SK-N-SH treated with all-trans-retinoic acid at 6 μM for 48 hours (cell line): Measurements from ENCODE around the gene SPRR1A.

Experiments used
- ATAC-seq: fragments of 200-7000 bp; cut with Tn5 transposase; 3 replicates; pipeline ENCODE4 v1.9.1; 2020; ENCODE audit warnings: mild to moderate bottlenecking, moderate library complexity
- ARNTL ChIP-seq: fragments of 450-650 bp; formaldehyde crosslinking; IDR thresholded peaks from 2 replicates; pipeline ENCODE4 v1.5.0; 2020; ENCODE audit warnings: low read depth, mild to moderate bottlenecking, moderate library complexity, borderline replicate concordance
- BACH2 ChIP-seq: fragments of 250-450 bp; sonication (Bioruptor Pico); IDR thresholded peaks from 2 replicates; pipeline ENCODE4 v1.9.0; 2021; ENCODE audit warnings: mild to moderate bottlenecking, borderline replicate concordance
- CREB5 ChIP-seq: fragments of 250-450 bp; sonication (Bioruptor Pico); IDR thresholded peaks from 2 replicates; pipeline ENCODE4 v1.5.1; 2020; ENCODE audit warnings: low read depth, mild to moderate bottlenecking, moderate library complexity
- CSDC2 ChIP-seq: fragments of 250-450 bp; sonication (Bioruptor Pico); IDR thresholded peaks from 2 replicates; pipeline ENCODE4 v1.5.0; 2020; ENCODE audit warnings: mild to moderate bottlenecking, moderate library complexity
- GLIS3 ChIP-seq: fragments of 250-450 bp; sonication (Bioruptor Pico); IDR thresholded peaks from 2 replicates; pipeline ENCODE4 v1.5.0; 2020; ENCODE audit warnings: mild to moderate bottlenecking, moderate library complexity
- ISL1 ChIP-seq: fragments of 250-450 bp; sonication (Bioruptor Pico); IDR thresholded peaks from 2 replicates; pipeline ENCODE4 v2.1.2; 2022; ENCODE audit warnings: mild to moderate bottlenecking, moderate library complexity
- PPARA ChIP-seq: fragments of 250-450 bp; sonication (Bioruptor Pico); IDR thresholded peaks from 2 replicates; pipeline ENCODE4 v1.5.0; 2020; ENCODE audit warnings: mild to moderate bottlenecking, borderline replicate concordance
- RARB ChIP-seq: fragments of 250-450 bp; sonication (Bioruptor Pico); IDR thresholded peaks from 2 replicates; pipeline ENCODE4 v1.8.0; 2021; ENCODE audit warnings: mild to moderate bottlenecking, moderate library complexity
- TCF4 ChIP-seq: fragments of 250-450 bp; sonication (Bioruptor Pico); IDR thresholded peaks from 2 replicates; pipeline ENCODE4 v1.8.0; 2021; ENCODE audit warnings: mild to moderate bottlenecking, moderate library complexity, borderline replicate concordance
- TOX ChIP-seq: fragments of 250-450 bp; sonication (Bioruptor Pico); IDR thresholded peaks from 2 replicates; pipeline ENCODE4 v1.8.0; 2021; ENCODE audit warnings: mild to moderate bottlenecking, moderate library complexity, borderline replicate concordance
- TSHZ2 ChIP-seq: fragments of 250-450 bp; sonication (Bioruptor Pico); IDR thresholded peaks from 2 replicates; pipeline ENCODE4 v1.5.0; 2020; ENCODE audit warnings: mild to moderate bottlenecking, moderate library complexity
- ZC3H10 ChIP-seq: fragments of 250-450 bp; sonication (Bioruptor Pico); IDR thresholded peaks from 2 replicates; pipeline ENCODE4 v1.5.1; 2021; ENCODE audit warnings: mild to moderate bottlenecking, moderate library complexity
- ZFP3 ChIP-seq: fragments of 250-450 bp; sonication (Bioruptor Pico); IDR thresholded peaks from 2 replicates; pipeline ENCODE4 v1.5.0; 2020; ENCODE audit warnings: mild to moderate bottlenecking, moderate library complexity
- ZFP30 ChIP-seq: fragments of 450-650 bp; formaldehyde crosslinking; IDR thresholded peaks from 2 replicates; pipeline ENCODE4 v1.5.0; 2022; ENCODE audit warnings: mild to moderate bottlenecking, moderate library complexity
- ZNF565 ChIP-seq: fragments of 450-650 bp; formaldehyde crosslinking; conservative IDR thresholded peaks from 2 replicates; pipeline ENCODE4 v1.5.0; 2020; ENCODE audit warnings: low read depth, mild to moderate bottlenecking, moderate library complexity
- ZNF70 ChIP-seq: fragments of 450-650 bp; formaldehyde crosslinking; IDR thresholded peaks from 2 replicates; pipeline ENCODE4 v1.5.0; 2020; ENCODE audit warnings: mild to moderate bottlenecking, moderate library complexity
- ZNF8 ChIP-seq: fragments of 450-650 bp; formaldehyde crosslinking; IDR thresholded peaks from 2 replicates; pipeline ENCODE4 v1.5.0; 2020; ENCODE audit warnings: mild to moderate bottlenecking, moderate library complexity
- TF ChIP-seq, protein P1 (sequence below): fragments of 250-450 bp; sonication (Bioruptor Pico); IDR thresholded peaks from 2 replicates; pipeline ENCODE4 v1.8.0; 2021; ENCODE audit warnings: low read depth, mild to moderate bottlenecking, moderate library complexity, borderline replicate concordance
- TF ChIP-seq, protein P2 (sequence below): fragments of 250-450 bp; sonication (Bioruptor Pico); IDR thresholded peaks from 2 replicates; pipeline ENCODE4 v1.5.1; 2021; ENCODE audit warnings: mild to moderate bottlenecking, moderate library complexity

Gene SPRR1A

GRCh38 chr1:152972196-152972886, 11.5 kb upstream of the SPRR1A start:
- no peak for ATAC-seq
- TF ChIP-seq, protein P1, sequence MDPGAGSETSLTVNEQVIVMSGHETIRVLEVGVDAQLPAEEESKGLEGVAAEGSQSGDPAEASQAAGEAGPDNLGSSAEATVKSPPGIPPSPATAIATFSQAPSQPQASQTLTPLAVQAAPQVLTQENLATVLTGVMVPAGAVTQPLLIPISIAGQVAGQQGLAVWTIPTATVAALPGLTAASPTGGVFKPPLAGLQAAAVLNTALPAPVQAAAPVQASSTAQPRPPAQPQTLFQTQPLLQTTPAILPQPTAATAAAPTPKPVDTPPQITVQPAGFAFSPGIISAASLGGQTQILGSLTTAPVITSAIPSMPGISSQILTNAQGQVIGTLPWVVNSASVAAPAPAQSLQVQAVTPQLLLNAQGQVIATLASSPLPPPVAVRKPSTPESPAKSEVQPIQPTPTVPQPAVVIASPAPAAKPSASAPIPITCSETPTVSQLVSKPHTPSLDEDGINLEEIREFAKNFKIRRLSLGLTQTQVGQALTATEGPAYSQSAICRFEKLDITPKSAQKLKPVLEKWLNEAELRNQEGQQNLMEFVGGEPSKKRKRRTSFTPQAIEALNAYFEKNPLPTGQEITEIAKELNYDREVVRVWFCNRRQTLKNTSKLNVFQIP (CRISPR knock-in tag) = no peak
- TF ChIP-seq RARB (no peak), GLIS3 (CRISPR knock-in tag) (no peak), TCF4 (no peak), CSDC2 (CRISPR knock-in tag) (no peak), ISL1 (CRISPR knock-in tag) (no peak), ZNF70 (CRISPR knock-in tag) (no peak), TOX (CRISPR knock-in tag) (no peak), BACH2 (no peak), ZNF565 (no peak), ZC3H10 (CRISPR knock-in tag) (no peak)
- TF ChIP-seq, protein P2, sequence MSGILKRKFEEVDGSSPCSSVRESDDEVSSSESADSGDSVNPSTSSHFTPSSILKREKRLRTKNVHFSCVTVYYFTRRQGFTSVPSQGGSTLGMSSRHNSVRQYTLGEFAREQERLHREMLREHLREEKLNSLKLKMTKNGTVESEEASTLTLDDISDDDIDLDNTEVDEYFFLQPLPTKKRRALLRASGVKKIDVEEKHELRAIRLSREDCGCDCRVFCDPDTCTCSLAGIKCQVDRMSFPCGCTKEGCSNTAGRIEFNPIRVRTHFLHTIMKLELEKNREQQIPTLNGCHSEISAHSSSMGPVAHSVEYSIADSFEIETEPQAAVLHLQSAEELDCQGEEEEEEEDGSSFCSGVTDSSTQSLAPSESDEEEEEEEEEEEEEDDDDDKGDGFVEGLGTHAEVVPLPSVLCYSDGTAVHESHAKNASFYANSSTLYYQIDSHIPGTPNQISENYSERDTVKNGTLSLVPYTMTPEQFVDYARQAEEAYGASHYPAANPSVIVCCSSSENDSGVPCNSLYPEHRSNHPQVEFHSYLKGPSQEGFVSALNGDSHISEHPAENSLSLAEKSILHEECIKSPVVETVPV (CRISPR knock-in tag) = no peak

- no peak for TF ChIP-seq GLIS3 (CRISPR knock-in tag)
- TF ChIP-seq ARNTL (CRISPR knock-in tag) = no peak
- TF ChIP-seq, protein P1 (CRISPR knock-in tag) = no peak
- TF ChIP-seq ZC3H10 (CRISPR knock-in tag) = no peak
- no peak for TF ChIP-seq ZFP30
- TF ChIP-seq ZNF565 = no peak
- TF ChIP-seq CSDC2 (CRISPR knock-in tag) = no peak
- no peak for TF ChIP-seq TOX (CRISPR knock-in tag)
- no peak for TF ChIP-seq BACH2
- TF ChIP-seq PPARA (CRISPR knock-in tag) = no peak
- no peak for TF ChIP-seq TSHZ2
- no peak for TF ChIP-seq ZNF8 (CRISPR knock-in tag)
- no peak for TF ChIP-seq RARB
- TF ChIP-seq ZFP3 = no peak
- TF ChIP-seq, protein P2 (CRISPR knock-in tag) = no peak
- TF ChIP-seq CREB5 (CRISPR knock-in tag) = no peak
- TF ChIP-seq, all 23 proteins: peak for 0
Measured at GRCh38 chr1:152976688-152977087, 7.2 kb upstream of the SPRR1A start.

DNA sequence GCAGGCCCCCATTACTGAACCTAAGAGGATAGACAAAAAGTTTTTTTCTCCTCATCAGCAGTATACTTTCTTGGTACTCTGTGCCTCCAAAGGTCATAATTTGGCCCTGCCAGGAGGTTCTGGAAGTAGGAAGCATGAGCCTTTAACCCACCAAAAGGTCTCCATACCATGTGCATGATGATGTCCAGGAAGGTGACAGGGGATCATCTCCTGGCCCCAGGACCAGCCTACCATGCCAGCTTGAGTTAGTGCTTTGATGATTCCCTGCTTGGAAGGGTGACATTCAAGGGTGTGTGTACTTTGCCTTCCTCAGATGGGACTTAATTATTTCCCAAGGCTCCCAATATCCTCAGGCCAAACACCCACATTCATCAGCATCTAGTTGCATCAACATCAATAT, 6.3 kb upstream of the SPRR1A start:
- ATAC-seq = no peak
- TF ChIP-seq, protein P2 (CRISPR knock-in tag) = no peak
- TF ChIP-seq TOX (CRISPR knock-in tag) = no peak
- TF ChIP-seq ISL1 (CRISPR knock-in tag) = no peak
- no peak for TF ChIP-seq PPARA (CRISPR knock-in tag)
- no peak for TF ChIP-seq BACH2
- TF ChIP-seq TSHZ2 = no peak
- no peak for TF ChIP-seq ZFP30
- TF ChIP-seq RARB = no peak
- TF ChIP-seq ZC3H10 (CRISPR knock-in tag) = no peak
- no peak for TF ChIP-seq ZNF70 (CRISPR knock-in tag)

More at GRCh38 chr1:152976688-152977087, 7.2 kb upstream of the SPRR1A start:
- ATAC-seq = no peak
